Calu3 (cell line): Measurements from ENCODE around the gene LGI2. TPM values are rescaled to one million over a fixed set of nuclear protein-coding genes. Genes with fewer than 3 reads are reported as not detected.

Experiments used
- BruUV-seq: library from RNA; stranded (reverse); fragments of 400-500 nt; replicated peaks from 2 replicates; lab custom pipeline; 2021; lab: Mats Ljungman, UMichigan
- CTCF ChIA-PET: fragments of 300-600 bp; sonication (Branson Sonifier 250); formaldehyde crosslinking; loops from one replicate; lab custom pipeline; 2022; ENCODE audit warnings: antibody characterized with exemption; lab: Charles Lee
- DNase-seq: peaks from one replicate; pipeline ENCODE4 v3.0.0; 2022
- H3K27ac Mint-ChIP-seq: one replicate; pipeline ENCODE4 v1.8.0; 2022; ENCODE audit warnings: mixed read lengths; ENCODE audit not compliant: unreplicated experiment
- H3K27me3 Mint-ChIP-seq: one replicate; pipeline ENCODE4 v1.8.0; 2022; ENCODE audit warnings: mixed read lengths; ENCODE audit not compliant: unreplicated experiment
- H3K36me3 Mint-ChIP-seq: one replicate; pipeline ENCODE4 v1.8.0; 2022; ENCODE audit warnings: mild to moderate bottlenecking, moderate library complexity, mixed read lengths; ENCODE audit not compliant: insufficient read depth, unreplicated experiment
- H3K4me1 Mint-ChIP-seq: one replicate; pipeline ENCODE4 v1.8.0; 2022; ENCODE audit warnings: mild to moderate bottlenecking, low read depth, mixed read lengths; ENCODE audit not compliant: unreplicated experiment
- H3K4me3 Mint-ChIP-seq: one replicate; pipeline ENCODE4 v1.8.0; 2022; ENCODE audit warnings: mild to moderate bottlenecking, low read depth, moderate library complexity, mixed read lengths; ENCODE audit not compliant: unreplicated experiment
- H3K9me3 Mint-ChIP-seq: one replicate; pipeline ENCODE4 v1.8.0; 2022; ENCODE audit warnings: low read depth, mixed read lengths; ENCODE audit not compliant: unreplicated experiment
- CTCF ChIP-seq: fragments of 200-600 bp; IDR thresholded peaks from one replicate; pipeline ENCODE4 v1.8.0; 2022; ENCODE audit warnings: antibody characterized with exemption; ENCODE audit not compliant: unreplicated experiment
- intact Hi-C: fragments of 100-400 bp; cut with micrococcal nuclease; formaldehyde crosslinking; loops from one replicate; pipeline ENCODE4 v1.10.0; 2022; ENCODE audit not compliant: unreplicated experiment
- total RNA-seq: library from RNA; stranded (reverse); gene quantifications from 2 replicates; pipeline ENCODE4 v1.2.3, GENCODE V29; 2022

Gene LGI2
- total RNA-seq, 1 experiment from 2014 or later: 0.59 TPM

GRCh38 chr4:24969486-24969885, 61.3 kb downstream of the LGI2 start:
- peaks cover 18% of the 10 kb centered on the region for H3K4me1 Mint-ChIP-seq
- peaks cover 5% of the 10 kb centered on the region for H3K27me3 Mint-ChIP-seq
- H3K9me3 Mint-ChIP-seq: no peaks in the 10 kb centered on the region
- H3K36me3 Mint-ChIP-seq: no peaks in the 10 kb centered on the region
- no peak for DNase-seq
- TF ChIP-seq CTCF: no peak
- H3K27ac Mint-ChIP-seq: no peak overlapping the region
- no TSS peak for BruUV-seq
- intact Hi-C loops: no loop called here
- H3K4me3 Mint-ChIP-seq: no peak overlapping the region
- CTCF ChIA-PET: no interaction called here

- no peak for DNase-seq
- no peaks in the 10 kb centered on the region for H3K36me3 Mint-ChIP-seq
- no TSS peak for BruUV-seq
- intact Hi-C loops: no loop called here
- CTCF ChIA-PET: no interaction called here
- H3K4me1 Mint-ChIP-seq: peaks cover 18% of the 10 kb centered on the region
- no peak overlapping the region for H3K27ac Mint-ChIP-seq
- peaks cover under 1% of the 10 kb centered on the region for H3K27me3 Mint-ChIP-seq
- no peak for TF ChIP-seq CTCF
- no peak overlapping the region for H3K4me3 Mint-ChIP-seq
- no peaks in the 10 kb centered on the region for H3K9me3 Mint-ChIP-seq
These were observed 61.8 kb downstream of the LGI2 start for GRCh38 chr4:24968992-24969391.

GRCh38 chr4:24968278-24968677, 62.5 kb downstream of the LGI2 start:
- Mint-ChIP-seq H3K9me3 (no peaks in the 10 kb centered on the region), H3K36me3 (no peaks in the 10 kb centered on the region), H3K27ac (no peak overlapping the region), H3K4me1 (peaks cover 12% of the 10 kb centered on the region), H3K27me3 (no peaks in the 10 kb centered on the region), H3K4me3 (no peak overlapping the region)
- no TSS peak for BruUV-seq
- intact Hi-C loops: no loop called here
- no peak for TF ChIP-seq CTCF
- CTCF ChIA-PET: no interaction called here
- DNase-seq: no peak

GRCh38 chr4:24967346-24967745, 63.4 kb downstream of the LGI2 start:
- CTCF ChIA-PET: no interaction called here

More at GRCh38 chr4:24967346-24967745, 63.4 kb downstream of the LGI2 start:
- TF ChIP-seq CTCF: no peak
- DNase-seq: no peak
- intact Hi-C loops: no loop called here
- H3K4me3 Mint-ChIP-seq: no peak overlapping the region
- H3K27ac Mint-ChIP-seq: no peak overlapping the region
- no peaks in the 10 kb centered on the region for H3K9me3 Mint-ChIP-seq
- H3K36me3 Mint-ChIP-seq: no peaks in the 10 kb centered on the region
- H3K4me1 Mint-ChIP-seq: peaks cover 10% of the 10 kb centered on the region
- H3K27me3 Mint-ChIP-seq: no peaks in the 10 kb centered on the region
- BruUV-seq: no TSS peak
